DOHH2 (cell line): Measurements from ENCODE around the gene RFTN2.

Experiments
- EZH2phosphoT487 ChIP-seq: fragments of 200-600 bp; sonication (generic); IDR thresholded peaks from 2 replicates; pipeline ENCODE4 v1.6.1; 2017; ENCODE audit warnings: borderline replicate concordance, mild to moderate bottlenecking, antibody characterized with exemption, low read length, moderate library complexity, mixed read lengths
- TF ChIP-seq, protein P1 (sequence below): fragments of 200-600 bp; sonication (generic); IDR thresholded peaks from one replicate; pipeline ENCODE4 v1.5.1; 2014; ENCODE audit warnings: antibody characterized with exemption, mild to moderate bottlenecking, low read depth, low read length; ENCODE audit not compliant: poor library complexity, severe bottlenecking

GRCh38 chr2:197705121-197705911 is 29.9 kb upstream of the RFTN2 start, which contains the start of gene MARS2:
- TF ChIP-seq, protein P1, sequence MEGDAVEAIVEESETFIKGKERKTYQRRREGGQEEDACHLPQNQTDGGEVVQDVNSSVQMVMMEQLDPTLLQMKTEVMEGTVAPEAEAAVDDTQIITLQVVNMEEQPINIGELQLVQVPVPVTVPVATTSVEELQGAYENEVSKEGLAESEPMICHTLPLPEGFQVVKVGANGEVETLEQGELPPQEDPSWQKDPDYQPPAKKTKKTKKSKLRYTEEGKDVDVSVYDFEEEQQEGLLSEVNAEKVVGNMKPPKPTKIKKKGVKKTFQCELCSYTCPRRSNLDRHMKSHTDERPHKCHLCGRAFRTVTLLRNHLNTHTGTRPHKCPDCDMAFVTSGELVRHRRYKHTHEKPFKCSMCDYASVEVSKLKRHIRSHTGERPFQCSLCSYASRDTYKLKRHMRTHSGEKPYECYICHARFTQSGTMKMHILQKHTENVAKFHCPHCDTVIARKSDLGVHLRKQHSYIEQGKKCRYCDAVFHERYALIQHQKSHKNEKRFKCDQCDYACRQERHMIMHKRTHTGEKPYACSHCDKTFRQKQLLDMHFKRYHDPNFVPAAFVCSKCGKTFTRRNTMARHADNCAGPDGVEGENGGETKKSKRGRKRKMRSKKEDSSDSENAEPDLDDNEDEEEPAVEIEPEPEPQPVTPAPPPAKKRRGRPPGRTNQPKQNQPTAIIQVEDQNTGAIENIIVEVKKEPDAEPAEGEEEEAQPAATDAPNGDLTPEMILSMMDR: no peak
- TF ChIP-seq EZH2phosphoT487: no peak
